ENCODE results near the gene OAF.
"Not testable (repeated sequence)": the region's sequence is repeated elsewhere in the genome, so short reads cannot be mapped to it uniquely, and the experiment has no call there.

Gene OAF

GRCh38 chr11:120210626-120211521 is at the start of gene OAF:
OAF (plus strand) TSS chr11:120211032; CDS start chr11:120211280, 248 bp downstream.
- DNase-seq (ENCODE audit: low spot score): peak; percentile 90

GRCh38 chr11:120167659-120168058 is 43.2 kb upstream of the OAF start:
- no peak for DNase-seq (ENCODE audit: low spot score)

- peak; percentile 52 for DNase-seq (ENCODE audit: low spot score)
Measured at GRCh38 chr11:120168108-120168959, 42.5 kb upstream of the OAF start.

GRCh38 chr11:120168960-120169681 is 41.7 kb upstream of the OAF start:
- peak; percentile 89 for DNase-seq (ENCODE audit: low spot score)

- no peak for DNase-seq (ENCODE audit: low spot score)
Measured at GRCh38 chr11:120169981-120170698, 40.7 kb upstream of the OAF start.

- DNase-seq (ENCODE audit: low spot score): no peak
Measured at GRCh38 chr11:120170741-120171261, 40.0 kb upstream of the OAF start.

- DNase-seq (ENCODE audit: low spot score): peak; percentile 85
Measured at GRCh38 chr11:120172054-120172911, 38.5 kb upstream of the OAF start.

- DNase-seq (ENCODE audit: low spot score): no peak
Measured at GRCh38 chr11:120173019-120173705, 37.7 kb upstream of the OAF start.

- DNase-seq (ENCODE audit: low spot score): no peak
Measured at GRCh38 chr11:120173807-120174206, 37.0 kb upstream of the OAF start.

- DNase-seq (ENCODE audit: low spot score): no peak
Measured at GRCh38 chr11:120174866-120175265, 36.0 kb upstream of the OAF start.

- DNase-seq (ENCODE audit: low spot score): no peak
Measured at GRCh38 chr11:120178561-120179056, 32.2 kb upstream of the OAF start.

GRCh38 chr11:120179057-120179672 is 31.7 kb upstream of the OAF start:
- no peak for DNase-seq (ENCODE audit: low spot score)

GRCh38 chr11:120180063-120180462 is 30.8 kb upstream of the OAF start:
- not testable (repeated sequence) for DNase-seq (ENCODE audit: low spot score)

- DNase-seq (ENCODE audit: low spot score): no peak
Measured at GRCh38 chr11:120180551-120181232, 30.1 kb upstream of the OAF start.

- DNase-seq (ENCODE audit: low spot score): peak; percentile 50
Measured at GRCh38 chr11:120181376-120181975, 29.4 kb upstream of the OAF start.

- peak; percentile 33 for DNase-seq (ENCODE audit: low spot score)
Measured at GRCh38 chr11:120182372-120182771, 28.5 kb upstream of the OAF start.

- DNase-seq (ENCODE audit: low spot score): peak; percentile 55
Measured at GRCh38 chr11:120182790-120183491, 27.9 kb upstream of the OAF start.

Measured in left forelimb (tissue), 1 donor.